A549 (cell line): ENCODE data around the gene HSH2D. TPM values are rescaled to one million over a fixed set of nuclear protein-coding genes. Genes with fewer than 3 reads are reported as not detected.

Experiments
- ATAC-seq, 2 experiments: fragments of 200-7000 bp in 1 of 2; fragments of >200 bp in 1 of 2; cut with Nextera tagmentation in 1 of 2; cut with Tn5 transposase in 1 of 2; 3 replicates each; pipeline versions ENCODE4 v1.8.0 to v1.9.1; 2018 to 2020; ENCODE audit warnings: mild to moderate bottlenecking in 1 of 2, moderate library complexity in 1 of 2
- CTCF ChIA-PET: fragments of 300-600 bp; sonication (Branson Sonifier 250); formaldehyde crosslinking; extraction: SDS; loops from one replicate; lab custom pipeline; 2021; ENCODE audit warnings: antibody characterized with exemption, inconsistent platforms; lab: Yijun Ruan, JAX
- POLR2A ChIA-PET: fragments of 350-600 bp; formaldehyde crosslinking; extraction: SDS; loops from one replicate; lab custom pipeline; 2021; ENCODE audit warnings: antibody characterized with exemption, inconsistent platforms; lab: Yijun Ruan, JAX
- DNase-seq, 2 experiments: peaks; one replicate each; pipeline versions ENCODE4 v3.0.0 to v3.0.0-alpha.2; 2011 to 2016; ENCODE audit warnings: low read depth in 1 of 2, low spot score in 1 of 2
- FAIRE-seq: peaks from 2 replicates; lab custom pipeline; 2011; peaks lifted over from hg19 to GRCh38; lab: Jason Lieb, UNC
- H3K27ac ChIP-seq, 2 experiments: fragments of >200 bp; sonication (Bioruptor Twin); formaldehyde crosslinking; 3 replicates each; pipeline ENCODE4 v1.5.1; 2016 to 2017
- H3K4me1 ChIP-seq: fragments of >200 bp; sonication (Bioruptor Twin); formaldehyde crosslinking; 3 replicates; pipeline ENCODE4 v1.6.1; 2016
- H3K4me2 ChIP-seq: fragments of >200 bp; sonication (Bioruptor Twin); formaldehyde crosslinking; 3 replicates; pipeline ENCODE4 v1.6.1; 2016
- H3K4me3 ChIP-seq: fragments of >200 bp; sonication (Bioruptor Twin); formaldehyde crosslinking; 3 replicates; pipeline ENCODE4 v1.5.1; 2016
- H3K9me3 ChIP-seq: fragments of >200 bp; sonication (Bioruptor Twin); formaldehyde crosslinking; 3 replicates; pipeline ENCODE4 v1.6.1; 2016
- BHLHE40 ChIP-seq: IDR thresholded peaks from 2 replicates; pipeline ENCODE4 v1.6.1; 2012; ENCODE audit warnings: low read depth, low read length, inconsistent platforms
- CBX8 ChIP-seq: fragments of 200-600 bp; sonication (generic); IDR thresholded peaks from 2 replicates; pipeline ENCODE4 v1.6.1; 2016
- CHD4 ChIP-seq: fragments of 200-600 bp; sonication (generic); IDR thresholded peaks from 2 replicates; pipeline ENCODE4 v1.6.1; 2016; ENCODE audit warnings: antibody characterized with exemption, mild to moderate bottlenecking, borderline replicate concordance
- EP300 ChIP-seq, 2 experiments: fragments of >200 bp; sonication (Bioruptor Twin); formaldehyde crosslinking; IDR thresholded peaks; 2 replicates in 1 of 2; 3 replicates in 1 of 2; pipeline ENCODE4 v1.6.1; 2016 to 2017
- FOXS1 ChIP-seq: fragments of 250-450 bp; sonication (Bioruptor Pico); IDR thresholded peaks from 2 replicates; pipeline ENCODE4 v1.5.0; 2020; ENCODE audit warnings: mild to moderate bottlenecking, moderate library complexity
- HDAC2 ChIP-seq: fragments of 200-600 bp; sonication (generic); IDR thresholded peaks from 2 replicates; pipeline ENCODE4 v1.6.1; 2016
- HEYL ChIP-seq: fragments of 250-450 bp; sonication (Bioruptor Pico); IDR thresholded peaks from 2 replicates; pipeline ENCODE4 v1.8.0; 2021; ENCODE audit warnings: mild to moderate bottlenecking, moderate library complexity
- KDM5A ChIP-seq: fragments of 200-600 bp; sonication (generic); IDR thresholded peaks from 2 replicates; pipeline ENCODE4 v1.6.1; 2016; ENCODE audit warnings: antibody characterized with exemption, mild to moderate bottlenecking
- MAFK ChIP-seq: fragments of 450-650 bp; IDR thresholded peaks from 2 replicates; pipeline ENCODE4 v1.6.1; 2014; ENCODE audit not compliant: partially characterized antibody
- MYC ChIP-seq: IDR thresholded peaks from 2 replicates; pipeline ENCODE4 v1.6.1; 2012; ENCODE audit warnings: mild to moderate bottlenecking, inconsistent platforms, low read length, improper control_type of control experiment, borderline replicate concordance
- PHF8 ChIP-seq: fragments of 200-600 bp; sonication (generic); IDR thresholded peaks from 2 replicates; pipeline ENCODE4 v1.6.1; 2016; ENCODE audit warnings: low read depth, mild to moderate bottlenecking, antibody characterized with exemption, moderate library complexity, borderline replicate concordance
- RNF2 ChIP-seq: fragments of 200-600 bp; sonication (generic); IDR thresholded peaks from 2 replicates; pipeline ENCODE4 v1.6.1; 2016; ENCODE audit warnings: low read depth, mild to moderate bottlenecking, antibody characterized with exemption, moderate library complexity, borderline replicate concordance
- SMC3 ChIP-seq: fragments of >200 bp; sonication (Bioruptor Twin); formaldehyde crosslinking; IDR thresholded peaks from 3 replicates; pipeline ENCODE4 v1.6.1; 2018; ENCODE audit warnings: inconsistent platforms
- SREBF2 ChIP-seq: fragments of 450-650 bp; IDR thresholded peaks from 2 replicates; pipeline ENCODE4 v1.6.1; 2014; ENCODE audit warnings: mild to moderate bottlenecking, moderate library complexity
- ZFP36 ChIP-seq: fragments of 450-650 bp; IDR thresholded peaks from 2 replicates; pipeline ENCODE4 v1.6.1; 2014; ENCODE audit warnings: borderline replicate concordance; ENCODE audit not compliant: partially characterized antibody
- ZNF302 ChIP-seq: fragments of 250-450 bp; sonication (Bioruptor Pico); IDR thresholded peaks from 2 replicates; pipeline ENCODE4 v1.9.0; 2021; ENCODE audit warnings: inconsistent platforms, mild to moderate bottlenecking, moderate library complexity
- WGBS: methylation state at CpG from one replicate; pipeline ENCODE4 v1.1.6; 2017; ENCODE audit errors: missing lambda C conversion rate; 5-methylcytosine and 5-hydroxymethylcytosine counted together
- polyA plus RNA-seq, 4 experiments: library from polyadenylated mRNA; depleted of rRNA in 3 of 4; stranded (reverse); fragments of >200 nt; fragmentation: RNase III in 1 of 4; extraction: RNeasy Plus Mini Kit Qiagen cat#74134 plus additional on column Dnase treatment in 1 of 4; gene quantifications; 2 replicates in 3 of 4; 3 replicates in 1 of 4; pipeline ENCODE4 v1.2.3, GENCODE V29; 2011 to 2017
- small RNA-seq, 6 experiments: library from RNA; depleted of rRNA; stranded (forward); fragments of <200 nt; gene quantifications; one replicate each; pipeline ENCODE3, GENCODE V24; 2012
- TF ChIP-seq, protein P1 (sequence below): IDR thresholded peaks from 2 replicates; pipeline ENCODE4 v1.6.1; 2012; ENCODE audit warnings: low read depth, borderline replicate concordance
- TF ChIP-seq, protein P2 (sequence below): fragments of >200 bp; sonication (Bioruptor Twin); formaldehyde crosslinking; IDR thresholded peaks from 3 replicates; pipeline ENCODE4 v1.6.1; 2016

HSH2D gene
- polyA plus RNA-seq, 2 of the 4 experiments (the other 2 are of a cell fraction), result 0.05 TPM; not detected in 1

DNA sequence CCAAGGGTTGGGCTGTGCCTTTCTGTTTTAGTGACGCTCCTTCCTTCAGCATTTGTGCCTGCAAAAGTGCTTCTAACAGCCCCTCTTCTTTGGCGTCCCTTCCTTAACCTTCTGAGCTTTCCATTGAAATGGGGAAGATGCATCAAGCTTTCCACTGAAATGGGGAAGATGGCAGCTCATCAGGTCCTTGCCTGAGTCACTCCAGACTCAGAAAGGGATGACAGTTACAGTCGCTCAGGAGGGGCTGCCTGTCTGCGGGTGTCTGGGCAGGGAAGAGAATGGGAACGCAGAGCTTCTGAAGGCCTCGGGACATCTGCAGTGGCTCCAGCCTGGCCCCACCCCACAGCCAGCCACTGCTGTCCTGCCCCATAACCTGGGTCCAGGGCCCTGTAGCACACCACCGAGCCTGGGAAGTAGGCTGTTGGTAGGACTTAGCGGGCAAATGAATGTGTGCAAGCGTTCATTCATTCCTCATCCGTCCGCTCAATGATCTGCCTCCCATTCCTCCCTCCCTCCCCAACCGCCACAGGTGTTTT lies 64.1 kb downstream of the HSH2D start:
- WGBS, result 93% methylated on average over 11 of the region's 12 CpGs
- no peaks in the 10 kb centered on the region for H3K4me1 ChIP-seq
- H3K4me2 ChIP-seq, result no peak overlapping the region
- DNase-seq (no peak), FAIRE-seq (no peak), ATAC-seq (no peak)
- ChIA-PET CTCF (no interaction called here), POLR2A (no interaction called here)
- H3K4me3 ChIP-seq, result no peak overlapping the region
- H3K9me3 ChIP-seq, result no peaks in the 10 kb centered on the region
- H3K27ac ChIP-seq, result no peak overlapping the region
- TF ChIP-seq FOXS1, result no peak
- no peak for TF ChIP-seq HEYL (CRISPR knock-in tag)
- TF ChIP-seq HDAC2, result no peak
- TF ChIP-seq PHF8, result no peak
- TF ChIP-seq MYC, result no peak
- TF ChIP-seq, protein P1, sequence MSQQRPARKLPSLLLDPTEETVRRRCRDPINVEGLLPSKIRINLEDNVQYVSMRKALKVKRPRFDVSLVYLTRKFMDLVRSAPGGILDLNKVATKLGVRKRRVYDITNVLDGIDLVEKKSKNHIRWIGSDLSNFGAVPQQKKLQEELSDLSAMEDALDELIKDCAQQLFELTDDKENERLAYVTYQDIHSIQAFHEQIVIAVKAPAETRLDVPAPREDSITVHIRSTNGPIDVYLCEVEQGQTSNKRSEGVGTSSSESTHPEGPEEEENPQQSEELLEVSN, result no peak
- TF ChIP-seq SREBF2, result no peak
- no peak for TF ChIP-seq EP300 (IDR thresholded peaks at IDR 0.05)
- no peak for TF ChIP-seq RNF2
- TF ChIP-seq ZFP36, result no peak
- TF ChIP-seq CBX8, result no peak
- TF ChIP-seq CHD4, result no peak
- no peak for TF ChIP-seq SMC3
- no peak for TF ChIP-seq ZNF302
- no peak for TF ChIP-seq MAFK
- TF ChIP-seq BHLHE40, result no peak
- TF ChIP-seq KDM5A, result no peak
- TF ChIP-seq, protein P2, sequence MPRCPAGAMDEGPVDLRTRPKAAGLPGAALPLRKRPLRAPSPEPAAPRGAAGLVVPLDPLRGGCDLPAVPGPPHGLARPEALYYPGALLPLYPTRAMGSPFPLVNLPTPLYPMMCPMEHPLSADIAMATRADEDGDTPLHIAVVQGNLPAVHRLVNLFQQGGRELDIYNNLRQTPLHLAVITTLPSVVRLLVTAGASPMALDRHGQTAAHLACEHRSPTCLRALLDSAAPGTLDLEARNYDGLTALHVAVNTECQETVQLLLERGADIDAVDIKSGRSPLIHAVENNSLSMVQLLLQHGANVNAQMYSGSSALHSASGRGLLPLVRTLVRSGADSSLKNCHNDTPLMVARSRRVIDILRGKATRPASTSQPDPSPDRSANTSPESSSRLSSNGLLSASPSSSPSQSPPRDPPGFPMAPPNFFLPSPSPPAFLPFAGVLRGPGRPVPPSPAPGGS, result no peak

Small RNAs within 50 kb of the gene (small RNA-seq; reads per million reads assigned to genes)
- 0 reads per million in 6 experiments for gene RF00017

Other genes with a start within 250 kb of the HSH2D start
- 0.33 and 0.43 TPM in 2 replicates for gene CYP4F2, start 245.6 kb upstream of the HSH2D start, polyA plus RNA-seq (2011; rRNA removed)
- gene CYP4F2, start 245.6 kb upstream of the HSH2D start, polyA plus RNA-seq (2017; fragmentation: RNase III; extraction: RNeasy Plus Mini Kit Qiagen cat#74134 plus additional on column Dnase treatment), result 0.07 to 0.13 TPM (median 0.07 TPM) in 3 replicates
- 26.2 and 34.2 TPM in 2 replicates for gene CYP4F11, start 209.2 kb upstream of the HSH2D start, polyA plus RNA-seq (2011; rRNA removed)
- 3.0 to 4.6 TPM (median 4.0 TPM) in 3 replicates for gene CYP4F11, start 209.2 kb upstream of the HSH2D start, polyA plus RNA-seq (2017; fragmentation: RNase III; extraction: RNeasy Plus Mini Kit Qiagen cat#74134 plus additional on column Dnase treatment)
- gene OR10H4, start 194.7 kb upstream of the HSH2D start, polyA plus RNA-seq (2011; rRNA removed), result not detected in 2 replicates
- not detected in 3 replicates for gene OR10H4, start 194.7 kb upstream of the HSH2D start, polyA plus RNA-seq (2017; fragmentation: RNase III; extraction: RNeasy Plus Mini Kit Qiagen cat#74134 plus additional on column Dnase treatment)
- 474 and 777 TPM in 2 replicates for gene TPM4, start 67.2 kb upstream of the HSH2D start, polyA plus RNA-seq (2011; rRNA removed)
- gene TPM4, start 67.2 kb upstream of the HSH2D start, polyA plus RNA-seq (2017; fragmentation: RNase III; extraction: RNeasy Plus Mini Kit Qiagen cat#74134 plus additional on column Dnase treatment), result 610 to 921 TPM (median 860 TPM) in 3 replicates
- 69.4 and 91.4 TPM in 2 replicates for gene RAB8A, start 31.8 kb upstream of the HSH2D start, polyA plus RNA-seq (2011; rRNA removed)
- 89.2 to 101 TPM (median 90.1 TPM) in 3 replicates for gene RAB8A, start 31.8 kb upstream of the HSH2D start, polyA plus RNA-seq (2017; fragmentation: RNase III; extraction: RNeasy Plus Mini Kit Qiagen cat#74134 plus additional on column Dnase treatment)
- not detected in 2 replicates for gene CIB3, start 29.8 kb downstream of the HSH2D start, polyA plus RNA-seq (2011; rRNA removed)
- gene CIB3, start 29.8 kb downstream of the HSH2D start, polyA plus RNA-seq (2017; fragmentation: RNase III; extraction: RNeasy Plus Mini Kit Qiagen cat#74134 plus additional on column Dnase treatment), result not detected in 3 replicates
- gene FAM32A, start 41.7 kb downstream of the HSH2D start, polyA plus RNA-seq (2011; rRNA removed), result 97.6 and 108 TPM in 2 replicates
- 80.8 to 85.1 TPM (median 84.7 TPM) in 3 replicates for gene FAM32A, start 41.7 kb downstream of the HSH2D start, polyA plus RNA-seq (2017; fragmentation: RNase III; extraction: RNeasy Plus Mini Kit Qiagen cat#74134 plus additional on column Dnase treatment)
- gene AP1M1, start 54.2 kb downstream of the HSH2D start, polyA plus RNA-seq (2011; rRNA removed), result 37.8 and 42.5 TPM in 2 replicates
- 63.0 to 68.0 TPM (median 63.6 TPM) in 3 replicates for gene AP1M1, start 54.2 kb downstream of the HSH2D start, polyA plus RNA-seq (2017; fragmentation: RNase III; extraction: RNeasy Plus Mini Kit Qiagen cat#74134 plus additional on column Dnase treatment)
- gene KLF2, start 181.1 kb downstream of the HSH2D start, polyA plus RNA-seq (2011; rRNA removed), result 2.7 and 3.4 TPM in 2 replicates
- 6.0 to 7.0 TPM (median 6.9 TPM) in 3 replicates for gene KLF2, start 181.1 kb downstream of the HSH2D start, polyA plus RNA-seq (2017; fragmentation: RNase III; extraction: RNeasy Plus Mini Kit Qiagen cat#74134 plus additional on column Dnase treatment)